Kidney (tissue), 22 donors: Measurements from ENCODE around the gene COL4A2. TPM values are rescaled to one million over a fixed set of nuclear protein-coding genes. Genes with fewer than 3 reads are reported as not detected.

ENCODE experiments used
- DNase-seq, 5 donors: peaks; one replicate each; pipeline ENCODE4 v3.0.0-alpha.2; 2013 to 2020
- FAIRE-seq: peaks from 2 replicates; lab custom pipeline; 2012; peaks lifted over from hg19 to GRCh38; lab: Jason Lieb, UNC
- H3K27ac ChIP-seq, 2 donors: one replicate each; pipeline ENCODE4 v1.7.0; 2013; ENCODE audit warnings: low read depth in 2 of 2, low read length in 2 of 2, inconsistent platforms in 1 of 2
- H3K27me3 ChIP-seq: one replicate; pipeline ENCODE4 v1.7.1; 2013; ENCODE audit warnings: low read length, inconsistent platforms; ENCODE audit not compliant: control insufficient read depth, insufficient read depth
- H3K36me3 ChIP-seq, 3 donors: one replicate each; pipeline versions ENCODE4 v1.7.0 to v1.7.1; 2013; ENCODE audit warnings: low read length in 3 of 3, control low read depth in 1 of 3, inconsistent platforms in 1 of 3; ENCODE audit not compliant: insufficient read depth in 3 of 3, control insufficient read depth in 2 of 3
- H3K4me1 ChIP-seq, 3 donors: one replicate each; pipeline versions ENCODE4 v1.7.0 to v1.7.1; 2013; ENCODE audit warnings: low read length in 3 of 3, inconsistent platforms in 1 of 3, low read depth in 1 of 3; ENCODE audit not compliant: control insufficient read depth in 2 of 3, insufficient read depth in 2 of 3
- H3K4me3 ChIP-seq, 3 donors: one replicate each; pipeline versions ENCODE4 v1.7.0 to v1.8.1; 2013; ENCODE audit warnings: low read length in 3 of 3, control low read depth in 1 of 3, inconsistent platforms in 1 of 3
- H3K9ac ChIP-seq, 3 donors: one replicate each; pipeline versions ENCODE4 v1.7.0 to v1.7.1; 2013; ENCODE audit warnings: low read length in 3 of 3, control low read depth in 1 of 3, inconsistent platforms in 1 of 3
- H3K9me3 ChIP-seq, 3 donors: one replicate each; pipeline versions ENCODE4 v1.7.0 to v1.7.1; 2013; ENCODE audit warnings: low read length in 3 of 3, control low read depth in 1 of 3, inconsistent platforms in 1 of 3; ENCODE audit not compliant: control insufficient read depth in 2 of 3, insufficient read depth in 1 of 3
- intact Hi-C: fragments of 100-400 bp; cut with DNase I; formaldehyde crosslinking; loops from one replicate; pipeline ENCODE4 v1.11.1; 2022
- long read RNA-seq, 10 donors: library from polyadenylated mRNA in 1 of 10; unstranded in 1 of 10; transcript quantifications; one replicate each; pipeline ENCODE4 v2.0.0 and lab custom pipeline, GENCODE V29; 2021 to 2026
- polyA plus RNA-seq: library from polyadenylated mRNA; stranded (reverse); fragments of 350-450 nt; fragmentation: Illumina TruSeq; extraction: RNeasy Lipid Tissue Mini Kit (QIAGEN cat#74804); gene quantifications from one replicate; pipeline ENCODE4 v1.2.3, GENCODE V29; 2014; ENCODE audit warnings: low read depth, low replicate concordance; ENCODE audit not compliant: insufficient read depth
- total RNA-seq: library from RNA; stranded (reverse); fragmentation: NEBNext Ultra II Directional; extraction: Animal tissue kit (Norgen Biotek cat#: 25700); gene quantifications from one replicate; pipeline ENCODE4 v1.2.1, GENCODE V29; 2021
- TF ChIP-seq, protein P1 (sequence below): IDR thresholded peaks from 3 replicates; pipeline ENCODE4 v1.5.1; 2012; ENCODE audit warnings: mild to moderate bottlenecking, moderate library complexity, borderline replicate concordance; ENCODE audit not compliant: insufficient read depth; ENCODE audit errors: extremely low read depth
- donor health status: control.
- donor health status: control.
- donor health status: control.
- donor health status: control.
- donor health status: control.
- donor health status: DM: yes; HTN: yes; CAD: no.
- donor health status: Normal renal cell carcinoma (clear cell type).

The COL4A2 gene
- total RNA-seq (265 TPM), polyA plus RNA-seq (126 TPM)
- long read RNA-seq, donor 1, full-length matches to known transcripts = 144 of 320 reads
- long read RNA-seq, donor 1, partial matches to known transcripts = 176 of 320 reads
- long read RNA-seq, donor 1, other reads (novel, unspliced or antisense) = 0 of 320 reads
- long read RNA-seq, donor 2, full-length matches to known transcripts = 98 of 172 reads
- long read RNA-seq, donor 2, partial matches to known transcripts = 74 of 172 reads
- long read RNA-seq, donor 2, other reads (novel, unspliced or antisense) = 0 of 172 reads
- long read RNA-seq, donor 3, full-length matches to known transcripts = 129 of 224 reads
- long read RNA-seq, donor 3, partial matches to known transcripts = 95 of 224 reads
- long read RNA-seq, donor 3, other reads (novel, unspliced or antisense) = 0 of 224 reads
- long read RNA-seq, donor 4, full-length matches to known transcripts = 84 of 194 reads
- long read RNA-seq, donor 4, partial matches to known transcripts = 110 of 194 reads
- long read RNA-seq, donor 4, other reads (novel, unspliced or antisense) = 0 of 194 reads
- long read RNA-seq, donor 5, transcript COL4A2-212 (1 exons, 1,663 nt) = major isoform, 12 of 12 reads
- long read RNA-seq, donor 5, partial matches to known transcripts = 0 of 12 reads
- long read RNA-seq, donor 5, other reads (novel, unspliced or antisense) = 0 of 12 reads
- long read RNA-seq, donor 6, full-length matches to known transcripts = 72 of 87 reads
- long read RNA-seq, donor 6, partial matches to known transcripts = 15 of 87 reads
- long read RNA-seq, donor 6, other reads (novel, unspliced or antisense) = 0 of 87 reads
- long read RNA-seq, donor 7, full-length matches to known transcripts = 51 of 205 reads
- long read RNA-seq, donor 7, partial matches to known transcripts = 139 of 205 reads
- long read RNA-seq, donor 7, other reads (novel, unspliced or antisense) = 15 of 205 reads
- long read RNA-seq, donor 8, full-length matches to known transcripts = 188 of 340 reads
- long read RNA-seq, donor 8, partial matches to known transcripts = 147 of 340 reads
- long read RNA-seq, donor 8, other reads (novel, unspliced or antisense) = 5 of 340 reads
- long read RNA-seq, donor 9, full-length matches to known transcripts = 49 of 104 reads
- long read RNA-seq, donor 9, partial matches to known transcripts = 55 of 104 reads
- long read RNA-seq, donor 9, other reads (novel, unspliced or antisense) = 0 of 104 reads
- long read RNA-seq, donor 10, full-length matches to known transcripts = 165 of 231 reads
- long read RNA-seq, donor 10, partial matches to known transcripts = 66 of 231 reads
- long read RNA-seq, donor 10, other reads (novel, unspliced or antisense) = 0 of 231 reads

DNA sequence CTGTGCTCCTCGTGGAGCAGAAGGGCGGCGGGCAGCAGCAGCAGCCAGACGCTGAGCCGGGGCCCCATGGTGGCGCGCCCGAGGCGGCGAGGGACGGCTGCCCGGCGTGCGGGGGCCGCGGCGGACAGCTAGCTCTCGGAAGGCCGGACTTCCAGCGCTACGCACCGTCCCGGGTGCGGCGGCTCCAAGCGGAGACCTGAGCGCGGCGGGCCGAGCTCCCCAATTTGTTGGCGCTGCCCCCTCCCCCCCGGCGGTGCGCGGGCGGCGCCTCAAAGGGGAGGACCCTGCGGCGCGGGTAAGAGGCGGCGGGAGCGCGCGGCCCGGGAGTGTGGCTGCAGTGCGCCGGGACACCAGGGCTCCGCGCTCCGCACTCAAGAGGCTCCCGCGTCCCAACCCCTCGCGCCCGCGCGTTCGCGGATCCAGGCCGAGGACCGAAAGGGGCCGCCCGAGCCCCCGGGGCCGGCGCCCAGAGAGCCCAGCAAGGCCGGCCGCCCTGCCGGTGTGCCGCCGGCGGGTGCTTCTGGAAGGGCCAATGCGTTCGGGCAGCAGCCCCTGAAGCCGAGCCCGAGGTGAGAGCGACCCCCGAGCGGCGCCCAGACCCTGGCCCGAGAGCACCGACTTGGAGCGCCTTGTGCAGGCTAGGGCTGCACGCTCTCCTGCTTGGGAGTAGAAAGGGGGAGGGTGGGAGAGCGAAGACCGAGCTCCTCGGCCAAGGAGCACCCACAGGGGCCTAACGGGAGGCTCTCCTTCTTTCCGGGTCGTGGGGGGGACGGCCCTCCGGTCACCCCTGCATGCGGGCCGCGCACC, at the start of gene COL4A2, which contains the start of gene COL4A1:
Gene COL4A2 (plus strand): TSS at position 325 of the 807 bp plus-strand sequence. CDS start 620 bp downstream, outside the sequence.
Gene COL4A1 (minus strand): TSS at position 198 of the 807 bp plus-strand sequence. CDS start 130 bp downstream, at position 68.
- Histone ChIP-seq H3K27ac (peak within 1 kb of the TSS; percentile 89 to 94), H3K36me3 (no peaks in the 10 kb centered on the region), H3K27me3 (no peaks in the 10 kb centered on the region), H3K4me1 (peaks cover 6 to 60% (median 40%) of the 10 kb centered on the region in 3 donors), H3K4me3 (peak within 1 kb of the TSS; percentile 90 to 96 (median 93)), H3K9ac (peak within 1 kb of the TSS; percentile 88 to 99 (median 90)), H3K9me3 (no peaks in the 10 kb centered on the region)
- TF ChIP-seq, protein P1, sequence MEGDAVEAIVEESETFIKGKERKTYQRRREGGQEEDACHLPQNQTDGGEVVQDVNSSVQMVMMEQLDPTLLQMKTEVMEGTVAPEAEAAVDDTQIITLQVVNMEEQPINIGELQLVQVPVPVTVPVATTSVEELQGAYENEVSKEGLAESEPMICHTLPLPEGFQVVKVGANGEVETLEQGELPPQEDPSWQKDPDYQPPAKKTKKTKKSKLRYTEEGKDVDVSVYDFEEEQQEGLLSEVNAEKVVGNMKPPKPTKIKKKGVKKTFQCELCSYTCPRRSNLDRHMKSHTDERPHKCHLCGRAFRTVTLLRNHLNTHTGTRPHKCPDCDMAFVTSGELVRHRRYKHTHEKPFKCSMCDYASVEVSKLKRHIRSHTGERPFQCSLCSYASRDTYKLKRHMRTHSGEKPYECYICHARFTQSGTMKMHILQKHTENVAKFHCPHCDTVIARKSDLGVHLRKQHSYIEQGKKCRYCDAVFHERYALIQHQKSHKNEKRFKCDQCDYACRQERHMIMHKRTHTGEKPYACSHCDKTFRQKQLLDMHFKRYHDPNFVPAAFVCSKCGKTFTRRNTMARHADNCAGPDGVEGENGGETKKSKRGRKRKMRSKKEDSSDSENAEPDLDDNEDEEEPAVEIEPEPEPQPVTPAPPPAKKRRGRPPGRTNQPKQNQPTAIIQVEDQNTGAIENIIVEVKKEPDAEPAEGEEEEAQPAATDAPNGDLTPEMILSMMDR = no peak
- DNase-seq (peak; percentile 83 to 95 (median 88)), FAIRE-seq (no peak)
- intact Hi-C loops = loop anchor here (10.0 kb wide), 1 partner anchor 108 kb away; no protein-coding TSS in a partner anchor

DNA sequence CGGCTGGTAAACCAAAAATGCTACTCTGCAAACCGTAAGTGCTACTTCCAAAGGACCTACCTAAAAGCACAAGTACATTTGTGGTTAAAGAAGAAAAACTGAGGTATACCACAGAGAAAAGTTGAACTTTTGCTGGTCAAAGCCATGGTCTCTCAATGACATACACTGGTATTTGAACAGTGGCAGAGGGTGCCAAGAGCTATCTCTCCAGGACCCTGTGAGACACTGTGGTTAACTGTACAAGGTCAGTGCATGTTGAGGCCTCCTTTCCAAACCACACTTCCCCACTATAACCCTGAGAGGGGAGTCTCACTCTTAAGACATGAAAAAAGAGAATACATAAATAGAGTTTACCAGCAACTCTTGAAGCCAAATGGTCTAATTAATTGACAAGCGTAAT, 49.7 kb upstream of the COL4A2 start:
- no peak overlapping the region for H3K27ac ChIP-seq
- intact Hi-C loops = no loop called here
- no peaks in the 10 kb centered on the region for H3K27me3 ChIP-seq
- no peak overlapping the region for H3K4me3 ChIP-seq
- FAIRE-seq = no peak
- peaks cover 0 to 13% (median 11%) of the 10 kb centered on the region in 3 donors for H3K4me1 ChIP-seq
- no peak for DNase-seq
- TF ChIP-seq, protein P1 = no peak
- no peak overlapping the region for H3K9ac ChIP-seq
- no peaks in the 10 kb centered on the region for H3K36me3 ChIP-seq
- peaks cover 0 to 1% (median 0%) of the 10 kb centered on the region in 3 donors for H3K9me3 ChIP-seq
